GM15510 (cell line): Measurements from ENCODE around the gene TEDC1.
A peak's percentile ranks its signal among the peaks of the same experiment; 100 is the strongest.

ENCODE experiments used
- POLR2A ChIP-seq: IDR thresholded peaks from 3 replicates; pipeline ENCODE4 v1.6.1; 2011; ENCODE audit warnings: borderline replicate concordance; ENCODE audit not compliant: insufficient read length; ENCODE audit errors: extremely low read depth

The TEDC1 gene, protein sequence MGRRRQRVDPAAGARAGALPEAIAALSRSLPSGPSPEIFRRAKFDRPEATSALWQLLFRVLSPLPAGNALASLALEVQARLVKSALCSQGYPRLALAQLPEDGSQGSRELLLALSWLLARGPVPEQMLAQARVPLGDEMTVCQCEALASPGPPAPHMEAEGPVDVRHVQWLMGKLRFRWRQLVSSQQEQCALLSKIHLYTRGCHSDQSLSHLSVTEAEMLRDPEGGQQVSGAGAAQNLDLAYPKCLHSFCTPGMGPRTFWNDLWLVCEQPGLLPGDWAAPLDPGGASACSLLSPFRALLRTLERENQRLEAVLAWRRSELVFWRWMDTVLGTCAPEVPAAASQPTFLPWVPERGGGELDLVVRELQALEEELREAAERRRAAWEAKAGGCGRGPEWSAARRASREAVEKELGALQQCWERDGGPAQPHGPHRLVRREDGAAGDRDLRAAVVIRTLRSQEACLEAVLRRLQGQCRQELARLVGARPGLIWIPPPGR

DNA sequence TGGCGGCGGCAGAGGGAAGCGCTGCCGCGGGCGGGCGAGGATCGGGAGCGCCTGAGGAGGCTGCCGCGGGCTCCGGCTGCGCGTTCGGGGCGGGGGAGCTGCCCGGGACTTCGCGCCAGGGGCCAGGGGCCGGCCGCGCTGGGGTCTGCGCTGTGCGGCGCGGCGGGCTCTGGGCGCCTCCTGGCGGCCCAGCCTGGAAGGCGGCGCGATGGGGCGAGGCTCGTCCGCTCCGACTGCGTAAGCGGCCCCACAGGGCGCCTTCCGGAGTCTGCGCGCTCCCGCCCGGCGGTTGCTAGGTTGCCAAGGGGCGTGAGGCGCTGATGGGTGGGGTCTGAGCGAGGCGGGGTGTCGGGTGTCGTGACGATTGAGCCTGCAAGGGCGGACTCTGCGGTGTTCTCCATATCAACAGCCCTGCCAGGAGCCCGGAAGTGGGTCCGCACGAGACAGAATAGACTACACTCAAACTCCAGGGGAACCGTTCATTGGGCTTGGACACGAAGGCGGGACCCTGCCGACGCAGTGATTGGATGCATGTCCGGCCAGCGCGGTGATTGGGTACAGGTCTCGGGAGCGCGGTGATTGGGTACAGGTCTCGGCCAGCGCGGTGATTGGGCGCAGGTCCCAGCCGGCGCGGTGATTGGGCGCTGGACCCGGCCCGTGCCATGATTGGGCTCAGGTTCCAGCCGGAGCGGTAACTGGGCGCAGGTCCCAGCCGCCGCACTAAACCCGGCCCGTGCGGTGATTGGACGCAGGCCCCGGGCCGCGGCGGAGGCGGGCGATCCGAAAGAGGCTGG, at the start of gene TEDC1:
TEDC1 (plus strand) TSS at position 675 of the 794 bp plus-strand sequence. CDS start 130 bp downstream, outside the sequence.
- TF ChIP-seq POLR2A, result peak; percentile 83

DNA sequence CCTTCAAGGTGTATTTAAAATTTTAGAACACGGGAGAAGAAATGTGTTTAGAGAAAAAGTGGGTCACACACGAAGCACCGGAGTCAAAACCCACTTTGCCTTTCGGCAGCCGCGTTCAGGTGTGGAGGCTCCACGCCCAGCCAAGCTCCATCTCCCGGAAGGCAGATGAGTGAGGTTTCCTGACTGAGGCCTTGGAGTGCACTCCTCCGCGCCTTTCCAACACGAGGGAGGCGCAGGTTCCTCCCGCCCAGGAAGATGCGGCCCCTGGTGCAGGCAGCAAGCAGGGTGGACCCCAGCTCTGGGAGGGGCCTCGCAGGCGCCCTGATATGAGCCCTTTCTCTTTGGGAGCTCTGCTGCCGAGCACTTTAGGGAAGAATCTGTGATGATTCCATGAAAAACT, 48.9 kb upstream of the TEDC1 start:
- no peak for TF ChIP-seq POLR2A

DNA sequence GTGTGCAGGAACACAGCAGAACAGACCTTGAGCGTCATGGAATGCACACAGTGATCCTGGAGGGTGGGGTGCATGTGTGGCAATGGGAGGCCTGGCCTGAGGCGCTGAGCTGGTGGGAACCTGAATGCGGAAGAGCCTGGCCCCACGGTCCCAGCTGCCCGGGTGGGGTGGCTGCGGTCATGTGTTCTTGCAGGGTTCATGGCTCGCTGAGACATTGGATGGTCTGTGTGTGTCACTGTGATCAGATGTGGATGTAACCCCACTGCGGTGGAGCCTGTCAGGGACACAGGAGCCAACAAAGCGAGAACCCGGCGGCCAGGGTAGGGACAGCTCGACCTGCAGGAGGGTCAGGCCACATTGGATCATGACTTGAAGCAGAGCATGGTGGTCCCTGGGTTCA, 48.2 kb upstream of the TEDC1 start:
- TF ChIP-seq POLR2A, result no peak

DNA sequence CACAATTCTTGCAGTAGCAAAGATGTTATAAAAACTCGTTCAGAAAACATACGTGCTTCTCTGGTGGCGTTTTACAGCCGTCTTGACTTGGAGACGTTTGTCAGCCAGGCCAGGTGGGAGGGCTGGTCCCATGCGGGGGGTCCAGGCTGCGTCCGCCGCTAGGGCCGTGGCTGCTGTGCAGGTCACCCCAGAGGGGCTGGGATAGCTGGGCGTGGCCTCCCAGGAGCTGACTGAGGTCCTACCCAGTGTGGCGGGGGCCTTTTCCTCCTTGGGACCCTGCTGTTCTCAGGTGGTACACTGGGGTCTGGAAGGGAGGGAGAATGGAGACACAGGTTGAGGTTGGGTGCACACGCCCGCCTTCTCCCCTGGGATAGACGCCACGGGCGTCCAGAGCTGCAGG, 46.2 kb upstream of the TEDC1 start:
- no peak for TF ChIP-seq POLR2A

DNA sequence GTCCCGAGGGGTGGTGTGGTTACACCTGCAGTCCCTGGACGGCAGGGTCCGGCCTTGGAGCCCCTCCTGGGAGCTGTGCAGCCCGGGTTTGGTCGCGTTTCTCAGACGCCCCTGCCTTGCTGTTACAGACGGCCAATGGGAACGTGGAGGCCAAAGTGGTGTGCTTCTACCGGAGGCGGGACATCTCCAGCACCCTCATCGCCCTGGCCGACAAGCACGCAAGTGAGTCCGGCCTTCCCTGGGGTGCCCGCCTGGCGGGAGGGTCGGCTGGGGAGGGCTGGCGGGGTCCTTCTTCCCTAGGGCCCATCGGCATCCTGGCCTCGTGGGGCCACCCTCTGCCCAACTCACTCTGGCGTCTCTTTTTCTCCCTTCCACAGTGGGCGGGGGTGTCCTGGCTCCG, 45.8 kb upstream of the TEDC1 start:
- TF ChIP-seq POLR2A, result no peak

DNA sequence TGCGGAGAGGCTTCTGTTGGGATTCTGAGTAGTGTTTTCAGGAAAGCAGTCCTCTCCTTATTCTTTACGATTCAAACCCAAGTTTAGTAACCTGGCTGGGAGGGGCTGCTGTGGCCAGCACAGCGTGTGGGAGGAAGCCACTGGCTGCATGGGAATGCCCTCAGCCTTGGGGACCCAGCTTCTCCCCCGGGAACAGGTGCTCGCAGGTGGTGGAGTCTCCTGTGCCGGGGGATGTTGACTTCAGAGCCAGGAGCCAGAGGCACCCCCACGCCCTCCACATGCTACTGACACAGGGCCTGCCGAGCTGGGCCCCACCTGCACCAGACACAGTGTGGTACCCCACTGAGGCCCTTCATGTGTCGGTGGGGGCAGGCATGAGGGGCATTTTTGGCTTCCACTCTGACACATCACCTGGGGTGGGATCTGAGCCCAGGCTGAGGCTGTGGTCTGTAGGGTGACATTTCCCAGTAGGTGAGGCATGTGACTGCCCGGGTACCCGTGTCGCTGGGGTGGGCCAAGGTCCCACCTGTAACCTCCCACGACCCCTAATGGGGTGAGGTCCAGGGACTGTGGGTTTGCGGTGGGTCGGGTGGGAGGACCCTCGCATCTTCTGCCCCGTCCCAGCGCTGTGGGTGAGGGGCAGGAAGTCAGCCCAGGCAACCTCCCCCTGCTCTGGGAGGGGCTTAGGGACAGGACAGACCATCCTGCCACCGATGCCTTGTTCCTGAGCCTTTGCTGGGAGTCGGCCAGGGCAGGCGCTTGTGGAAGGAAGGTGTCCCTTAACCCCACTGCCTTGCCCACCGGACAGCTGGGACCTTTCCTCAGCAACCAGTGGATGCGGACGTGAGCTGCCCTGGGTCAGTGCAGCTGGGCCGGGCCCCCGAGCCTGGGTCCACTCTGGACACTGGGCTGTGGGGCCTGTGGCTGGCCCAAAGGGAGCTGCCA, 44.9 kb upstream of the TEDC1 start:
- TF ChIP-seq POLR2A, result no peak

DNA sequence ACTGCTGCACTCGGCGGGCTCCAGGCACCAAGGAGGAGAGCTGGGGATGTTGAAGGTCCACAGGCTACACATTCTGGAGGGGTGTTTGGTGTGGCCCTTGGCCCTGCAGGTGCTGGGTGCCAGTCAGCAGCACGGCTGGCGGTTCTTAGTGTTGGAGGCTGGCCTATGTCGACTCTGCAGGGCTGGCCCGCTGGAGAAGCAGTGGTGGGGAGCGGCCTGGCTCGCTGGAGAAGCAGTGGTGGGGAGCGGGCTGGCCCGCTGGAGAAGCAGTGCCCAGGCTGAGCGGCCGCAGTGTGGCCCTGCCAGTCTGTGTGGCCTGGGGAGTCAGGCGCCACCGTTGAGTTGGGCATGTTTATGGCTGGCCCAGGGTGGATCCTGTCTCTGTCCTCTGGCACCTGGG, 44.1 kb upstream of the TEDC1 start:
- no peak for TF ChIP-seq POLR2A

DNA sequence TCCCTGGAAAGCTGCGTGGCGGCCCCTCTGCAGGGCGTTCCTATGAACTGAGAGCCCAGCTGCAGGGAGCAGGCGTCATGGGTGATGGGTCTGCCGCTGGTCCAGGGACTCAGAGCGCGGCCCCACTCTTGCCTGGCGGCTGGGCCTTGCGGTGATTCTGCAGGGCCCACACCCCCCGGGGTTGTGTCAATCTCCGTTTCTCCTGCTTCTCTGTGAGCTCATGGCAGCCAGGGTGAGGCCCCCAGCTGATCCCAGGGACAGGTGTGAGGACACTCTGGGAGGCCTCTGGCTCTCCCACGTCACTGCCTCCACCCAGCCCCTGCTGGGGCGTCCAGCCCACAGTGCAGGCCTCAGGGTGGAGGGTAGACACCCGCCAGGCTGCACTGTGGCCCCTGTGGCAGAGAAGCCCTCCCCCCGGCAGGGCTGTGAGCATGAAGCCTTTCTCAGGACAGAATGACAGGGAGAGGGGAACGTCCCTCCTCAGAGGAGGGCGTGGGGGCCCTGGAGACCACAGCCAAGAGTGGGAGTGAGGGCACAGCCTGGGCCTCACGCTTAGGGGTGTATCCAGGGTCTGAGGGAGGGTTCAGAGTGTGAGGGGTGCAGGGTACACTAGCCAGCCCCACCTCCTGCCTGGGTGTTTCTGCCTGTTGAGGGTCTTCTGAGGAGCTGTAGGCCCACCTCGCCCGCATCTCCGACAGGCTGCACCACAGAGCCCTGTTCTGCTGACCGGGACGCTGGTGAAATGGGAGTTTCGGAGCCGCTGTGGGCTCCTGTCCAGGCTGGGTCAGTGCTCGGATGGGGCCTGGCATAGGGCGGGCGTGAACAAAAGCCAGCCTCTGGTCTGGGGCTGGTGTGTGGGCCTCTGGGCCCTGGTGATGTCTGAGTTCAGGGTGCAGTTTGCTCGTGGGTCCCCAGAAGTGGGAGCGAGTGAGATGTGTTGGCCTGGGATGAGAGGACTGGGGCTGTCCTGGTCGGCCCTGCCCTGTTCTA, 43.1 kb upstream of the TEDC1 start:
- no peak for TF ChIP-seq POLR2A

DNA sequence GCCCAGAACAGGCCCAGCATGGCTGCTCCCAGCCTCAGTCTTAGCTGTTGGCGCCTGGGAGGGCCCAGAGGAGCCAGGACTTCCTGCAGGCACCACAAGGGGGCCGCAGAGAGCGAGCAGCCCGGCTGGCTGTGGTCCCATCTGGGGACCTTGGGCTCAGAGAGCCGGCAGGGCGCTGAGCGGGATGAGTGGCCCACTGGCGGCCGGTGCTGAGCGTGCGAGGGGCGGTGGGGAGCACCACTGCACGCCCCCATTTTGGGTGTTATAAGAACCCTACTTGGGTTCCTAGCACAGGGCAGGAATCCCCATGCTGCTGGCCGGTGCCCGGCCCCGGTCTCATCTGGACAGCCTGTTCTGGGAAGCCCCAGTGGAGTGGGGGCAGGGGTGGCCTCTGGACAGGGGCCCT, 42.3 kb upstream of the TEDC1 start:
- no peak for TF ChIP-seq POLR2A

DNA sequence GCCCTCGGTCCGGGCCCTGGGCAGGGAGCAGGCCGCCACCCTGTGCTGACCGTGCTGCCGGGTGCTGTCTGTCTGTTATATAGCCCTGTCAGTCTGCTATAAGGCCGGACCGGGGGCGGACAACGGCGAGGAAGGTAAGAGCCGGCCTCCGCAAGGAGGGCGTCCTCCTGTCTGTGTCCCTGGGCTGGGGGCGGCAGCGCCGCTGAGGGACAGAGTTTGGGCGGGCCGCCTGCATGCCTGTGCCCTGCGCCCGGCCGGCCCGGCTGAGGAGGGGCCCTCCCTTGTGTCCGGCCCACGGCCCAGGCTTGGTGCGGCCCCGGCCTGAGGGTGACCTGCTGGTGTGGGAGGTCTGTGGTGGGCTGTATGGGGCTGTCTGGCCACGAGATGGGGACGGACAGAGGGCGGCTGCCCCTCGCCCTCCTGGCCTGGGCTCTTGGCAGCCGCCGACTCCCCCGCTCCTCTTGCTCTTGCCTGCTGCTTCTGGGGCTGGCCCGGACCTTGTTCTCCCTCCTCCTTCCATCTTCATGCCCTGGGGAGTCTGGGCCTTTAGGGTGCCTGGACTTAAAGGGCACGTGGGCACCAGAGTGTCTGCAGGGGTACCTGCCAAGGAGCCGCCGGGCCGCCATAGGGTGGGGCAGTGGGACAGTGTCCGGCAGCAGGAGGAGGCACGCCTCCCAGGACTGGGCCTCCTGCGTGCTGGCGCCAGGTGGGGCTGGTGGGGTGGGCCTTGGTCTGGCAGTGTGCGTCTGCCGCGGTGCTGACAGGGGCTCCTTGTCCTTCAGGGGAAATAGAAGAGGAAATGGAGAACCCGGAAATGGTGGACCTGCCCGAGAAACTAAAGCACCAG, 41.5 kb upstream of the TEDC1 start:
- TF ChIP-seq POLR2A, result no peak

DNA sequence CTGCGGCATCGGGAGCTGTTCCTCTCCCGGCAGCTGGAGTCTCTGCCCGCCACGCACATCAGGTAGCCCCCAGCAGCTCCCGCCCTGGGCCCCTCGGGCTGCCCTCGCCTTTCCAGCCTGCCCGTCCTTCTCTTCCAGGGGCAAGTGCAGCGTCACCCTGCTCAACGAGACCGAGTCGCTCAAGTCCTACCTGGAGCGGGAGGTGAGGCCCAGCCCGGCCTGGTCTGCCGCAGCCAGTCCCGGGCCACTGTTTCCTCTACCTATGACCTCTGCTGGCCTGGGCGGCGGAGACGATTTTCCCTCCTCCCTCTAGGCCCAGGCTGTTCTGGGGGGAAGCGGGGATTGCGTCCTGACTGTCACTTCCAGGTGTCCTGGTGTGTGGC, 40.9 kb upstream of the TEDC1 start:
- no peak for TF ChIP-seq POLR2A

DNA sequence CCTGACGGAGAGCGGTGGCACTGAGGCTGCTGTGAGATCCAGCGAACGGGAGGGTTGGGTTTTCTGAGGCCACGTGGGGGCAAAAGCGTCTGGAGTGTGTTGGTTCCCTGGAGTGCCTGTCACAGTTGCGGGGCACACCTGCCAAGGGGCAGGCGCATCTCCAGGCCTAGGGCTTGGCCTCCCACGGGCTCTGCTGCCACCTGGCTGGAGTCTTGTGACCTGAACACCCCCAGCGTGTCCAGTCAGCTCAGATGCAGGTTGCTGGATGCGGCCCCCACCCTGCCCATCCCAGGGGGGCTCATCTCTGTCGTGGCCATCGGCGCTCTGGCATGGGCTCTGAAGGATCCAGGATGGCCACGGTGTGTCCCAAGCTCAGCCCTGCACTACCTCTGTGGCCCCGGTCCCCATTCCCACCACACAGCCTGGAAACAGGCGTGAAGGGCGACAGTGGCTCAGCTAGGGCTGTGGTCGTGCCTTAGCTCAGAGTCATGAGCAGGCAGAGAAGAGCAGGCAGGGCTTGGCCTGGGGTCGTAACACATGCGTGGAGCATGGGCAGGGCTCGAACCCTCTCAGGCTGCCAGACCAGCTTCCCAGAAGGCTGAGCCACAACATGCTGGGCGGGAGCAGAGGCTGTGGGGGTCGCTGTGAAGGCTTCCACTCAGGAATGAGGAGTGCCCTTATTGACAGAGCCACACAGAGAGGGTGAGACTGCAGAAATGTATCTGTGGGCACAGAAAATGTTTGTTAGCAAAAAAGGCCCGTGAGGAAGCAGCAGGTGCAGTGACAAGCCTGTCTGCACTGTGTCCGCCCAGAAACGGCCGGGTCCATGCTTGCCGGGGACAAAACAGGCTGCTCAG, 40.0 kb upstream of the TEDC1 start:
- TF ChIP-seq POLR2A, result no peak
